ENCODE results near the gene MACROD1. TPM values are rescaled to one million over a fixed set of nuclear protein-coding genes. Genes with fewer than 3 reads are reported as not detected.

MACROD1 gene
- total and polyA plus RNA-seq, 10 of the 15 experiments (the other 5 are each of a cell fraction or from before 2014, with no cell fraction given) = 1.2 to 22.7 (median 11.3) TPM; not detected in 1

- H3K4me2 ChIP-seq (ENCODE audit: control insufficient read depth, insufficient read depth) = no peak overlapping the region
Measured at GRCh38 chr11:64088162-64089026, 77.5 kb downstream of the MACROD1 start.

More at GRCh38 chr11:64088162-64089026, 77.5 kb downstream of the MACROD1 start:
- Histone ChIP-seq H3K4me1 (ENCODE audit: control insufficient read depth, insufficient read depth, low read length) (no peaks in the 10 kb centered on the region), H3K79me2 (ENCODE audit: control insufficient read depth, insufficient read depth, low read length) (no peaks in the 10 kb centered on the region), H3K27me3 (replicated peaks in 1 of 2; ENCODE audit: control insufficient read depth in 2 of 2, insufficient read depth in 2 of 2, low read length in 1 of 2) (no peaks in the 10 kb centered on the region; a peak in 1 of 4 replicates), H3K9ac (ENCODE audit: control insufficient read depth, insufficient read depth, low read length) (no peak overlapping the region), H3K36me3 (ENCODE audit: control insufficient read depth in 2 of 2, insufficient read depth in 2 of 2, low read length in 1 of 2) (no peaks in the 10 kb centered on the region), H3K27ac (ENCODE audit: control insufficient read depth, insufficient read depth) (no peak overlapping the region), H3K4me3 (no peak overlapping the region), H2AFZ (ENCODE audit: control insufficient read depth, low read depth, low read length) (no peak overlapping the region), H4K20me1 (ENCODE audit: control insufficient read depth, insufficient read depth) (no peaks in the 10 kb centered on the region), H3K9me3 (replicated peaks; ENCODE audit: control insufficient read depth, insufficient read depth, low read length) (no peaks in the 10 kb centered on the region)
- DNase-seq (ENCODE audit: low read depth, low spot score) = no peak
- POLR2A ChIA-PET = no interaction called here
- peak; percentile 69 for ATAC-seq
- intact Hi-C loops (cut with micrococcal nuclease; ENCODE audit: unreplicated experiment) (no loop called here), in situ Hi-C loops (cut with MboI) (no loop called here)
- 0 out of 2 replicates have a peak, but pooled peaks have one; percentile 7 for TF ChIP-seq RAD21 (IDR thresholded peaks at IDR 0.05; ENCODE audit: insufficient read depth, low read depth, low read length)
- peak; percentile 13; the same call in 1 of the 2 replicates for TF ChIP-seq SMC3 (IDR thresholded peaks at IDR 0.05; ENCODE audit: borderline replicate concordance, low read length)
- peak; percentile 24 to 32 (median 27); a peak in 4 of 6 replicates for TF ChIP-seq CTCF (IDR thresholded peaks at IDR 0.05 in 2 of 3, conservative IDR thresholded peaks at IDR 0.05 in 1 of 3; ENCODE audit: control insufficient read depth in 2 of 3, extremely low read depth in 1 of 3, insufficient read depth in 1 of 3, low read depth in 3 of 3, low read length in 3 of 3)
- no peak for TF ChIP-seq PBX3 (IDR thresholded peaks at IDR 0.05; ENCODE audit: insufficient replicate concordance, low read depth, low read length)
- SMC1A ChIA-PET (ENCODE audit: uncharacterized antibody, unreplicated experiment) = no interaction called here
- CTCF ChIA-PET = no interaction called here
- BruUV-seq (replicated peaks) = no TSS peak
- 43% methylated on average over 26 of the region's 26 CpGs for WGBS (ENCODE audit: insufficient coverage, insufficient replicate concordance, low lambda C conversion rate, missing lambda C conversion rate)
- FAIRE-seq = no peak
- RAD21 ChIA-PET (ENCODE audit: unreplicated experiment) = no interaction called here

Data from GM12878 (cell line).